A549 (cell line): ENCODE data around the gene MYOF. TPM values are rescaled to one million over a fixed set of nuclear protein-coding genes. Genes with fewer than 3 reads are reported as not detected.

Experiments
- BHLHE40 ChIP-seq: IDR thresholded peaks from 2 replicates; pipeline ENCODE4 v1.6.1; 2012; ENCODE audit warnings: low read depth, low read length, inconsistent platforms
- CBX2 ChIP-seq: fragments of 200-600 bp; sonication (generic); IDR thresholded peaks from 2 replicates; pipeline ENCODE4 v1.6.1; 2016; ENCODE audit warnings: low read depth, mild to moderate bottlenecking, borderline replicate concordance
- CBX8 ChIP-seq: fragments of 200-600 bp; sonication (generic); IDR thresholded peaks from 2 replicates; pipeline ENCODE4 v1.6.1; 2016
- EHF ChIP-seq: fragments of 250-450 bp; sonication (Bioruptor Pico); IDR thresholded peaks from 2 replicates; pipeline ENCODE4 v1.5.0; 2020; ENCODE audit warnings: mild to moderate bottlenecking
- EP300 ChIP-seq, 2 experiments: fragments of >200 bp; sonication (Bioruptor Twin); formaldehyde crosslinking; IDR thresholded peaks; 2 replicates in 1 of 2; 3 replicates in 1 of 2; pipeline ENCODE4 v1.6.1; 2016 to 2017
- ESRRA ChIP-seq: fragments of 150-350 bp; IDR thresholded peaks from 2 replicates; pipeline ENCODE4 v1.6.1; 2014; ENCODE audit warnings: mild to moderate bottlenecking, low read length, borderline replicate concordance
- FOSB ChIP-seq: fragments of 250-450 bp; sonication (Bioruptor Pico); IDR thresholded peaks from 2 replicates; pipeline ENCODE4 v1.5.0; 2020; ENCODE audit warnings: mild to moderate bottlenecking, moderate library complexity
- FOXS1 ChIP-seq: fragments of 250-450 bp; sonication (Bioruptor Pico); IDR thresholded peaks from 2 replicates; pipeline ENCODE4 v1.5.0; 2020; ENCODE audit warnings: mild to moderate bottlenecking, moderate library complexity
- GATA3 ChIP-seq: IDR thresholded peaks from 2 replicates; pipeline ENCODE4 v1.6.1; 2012; ENCODE audit warnings: borderline replicate concordance
- HDAC2 ChIP-seq: fragments of 200-600 bp; sonication (generic); IDR thresholded peaks from 2 replicates; pipeline ENCODE4 v1.6.1; 2016
- HOXA7 ChIP-seq: fragments of 250-450 bp; sonication (Bioruptor Pico); IDR thresholded peaks from 2 replicates; pipeline ENCODE4 v1.5.0; 2020; ENCODE audit warnings: mild to moderate bottlenecking, moderate library complexity
- HOXB13 ChIP-seq: fragments of 250-450 bp; sonication (Bioruptor Pico); IDR thresholded peaks from 2 replicates; pipeline ENCODE4 v1.5.0; 2020; ENCODE audit warnings: low read depth, mild to moderate bottlenecking, moderate library complexity
- HOXB5 ChIP-seq: fragments of 250-450 bp; sonication (Bioruptor Pico); IDR thresholded peaks from 2 replicates; pipeline ENCODE4 v1.5.0; 2020; ENCODE audit warnings: mild to moderate bottlenecking, moderate library complexity
- KDM5A ChIP-seq: fragments of 200-600 bp; sonication (generic); IDR thresholded peaks from 2 replicates; pipeline ENCODE4 v1.6.1; 2016; ENCODE audit warnings: antibody characterized with exemption, mild to moderate bottlenecking
- MAFK ChIP-seq: fragments of 450-650 bp; IDR thresholded peaks from 2 replicates; pipeline ENCODE4 v1.6.1; 2014; ENCODE audit not compliant: partially characterized antibody
- MYC ChIP-seq: IDR thresholded peaks from 2 replicates; pipeline ENCODE4 v1.6.1; 2012; ENCODE audit warnings: mild to moderate bottlenecking, inconsistent platforms, low read length, improper control_type of control experiment, borderline replicate concordance
- NPAS2 ChIP-seq: fragments of 250-450 bp; sonication (Bioruptor Pico); IDR thresholded peaks from 2 replicates; pipeline ENCODE4 v1.8.0; 2022; ENCODE audit warnings: mild to moderate bottlenecking, moderate library complexity, borderline replicate concordance
- NR3C1 ChIP-seq: fragments of >200 bp; sonication (Bioruptor Twin); formaldehyde crosslinking; IDR thresholded peaks from 3 replicates; pipeline ENCODE4 v1.6.1; 2017
- POLR2AphosphoS2 ChIP-seq: conservative IDR thresholded peaks from 2 replicates; pipeline ENCODE4 v1.6.1; 2012; ENCODE audit warnings: low read length, improper control_type of control experiment, inconsistent platforms
- RAD21 ChIP-seq, 2 experiments: fragments of >200 bp in 1 of 2; sonication (Bioruptor Twin) in 1 of 2; formaldehyde crosslinking in 1 of 2; IDR thresholded peaks in 1 of 2; conservative IDR thresholded peaks in 1 of 2; 2 replicates in 1 of 2; 3 replicates in 1 of 2; pipeline ENCODE4 v1.6.1; 2012 to 2018; ENCODE audit warnings: inconsistent platforms in 1 of 2
- RARB ChIP-seq: fragments of 250-450 bp; sonication (Bioruptor Pico); IDR thresholded peaks from 2 replicates; pipeline ENCODE4 v1.8.0; 2021; ENCODE audit warnings: mild to moderate bottlenecking, moderate library complexity
- RFX5 ChIP-seq: fragments of 450-650 bp; IDR thresholded peaks from 2 replicates; pipeline ENCODE4 v1.7.1; 2014; ENCODE audit warnings: antibody characterized with exemption, mild to moderate bottlenecking, moderate library complexity
- RNF2 ChIP-seq: fragments of 200-600 bp; sonication (generic); IDR thresholded peaks from 2 replicates; pipeline ENCODE4 v1.6.1; 2016; ENCODE audit warnings: low read depth, mild to moderate bottlenecking, antibody characterized with exemption, moderate library complexity, borderline replicate concordance
- SREBF2 ChIP-seq: fragments of 450-650 bp; IDR thresholded peaks from 2 replicates; pipeline ENCODE4 v1.6.1; 2014; ENCODE audit warnings: mild to moderate bottlenecking, moderate library complexity
- TFCP2L1 ChIP-seq: fragments of 250-450 bp; sonication (Bioruptor Pico); IDR thresholded peaks from 2 replicates; pipeline ENCODE4 v1.5.0; 2021; ENCODE audit warnings: mild to moderate bottlenecking
- ZC3H11A ChIP-seq: fragments of 450-650 bp; IDR thresholded peaks from 2 replicates; pipeline ENCODE4 v1.6.1; 2014; ENCODE audit warnings: antibody characterized with exemption, mild to moderate bottlenecking
- ZFP36 ChIP-seq: fragments of 450-650 bp; IDR thresholded peaks from 2 replicates; pipeline ENCODE4 v1.6.1; 2014; ENCODE audit warnings: borderline replicate concordance; ENCODE audit not compliant: partially characterized antibody
- ZNF302 ChIP-seq: fragments of 250-450 bp; sonication (Bioruptor Pico); IDR thresholded peaks from 2 replicates; pipeline ENCODE4 v1.9.0; 2021; ENCODE audit warnings: inconsistent platforms, mild to moderate bottlenecking, moderate library complexity
- polyA plus RNA-seq, 4 experiments: library from polyadenylated mRNA; depleted of rRNA in 3 of 4; stranded (reverse); fragments of >200 nt; fragmentation: RNase III in 1 of 4; extraction: RNeasy Plus Mini Kit Qiagen cat#74134 plus additional on column Dnase treatment in 1 of 4; gene quantifications; 2 replicates in 3 of 4; 3 replicates in 1 of 4; pipeline ENCODE4 v1.2.3, GENCODE V29; 2011 to 2017
- TF ChIP-seq, protein P1 (sequence below): fragments of 450-650 bp; IDR thresholded peaks from 2 replicates; pipeline ENCODE4 v1.6.1; 2014; ENCODE audit warnings: antibody characterized with exemption
- TF ChIP-seq, protein P2 (sequence below): IDR thresholded peaks from 2 replicates; pipeline ENCODE4 v1.6.1; 2012; ENCODE audit warnings: low read depth, borderline replicate concordance
- TF ChIP-seq, protein P3 (sequence below): fragments of >200 bp; sonication (Bioruptor Twin); formaldehyde crosslinking; IDR thresholded peaks from 3 replicates; pipeline ENCODE4 v1.5.1; 2016
- TF ChIP-seq, protein P4 (sequence below): fragments of 200-600 bp; sonication (generic); IDR thresholded peaks from 2 replicates; pipeline ENCODE4 v1.6.1; 2016; ENCODE audit warnings: antibody characterized with exemption, mild to moderate bottlenecking, moderate library complexity
- TF ChIP-seq, protein P5 (sequence below): fragments of 250-450 bp; sonication (Bioruptor Pico); IDR thresholded peaks from 2 replicates; pipeline ENCODE4 v1.5.0; 2020; ENCODE audit warnings: low read depth, mild to moderate bottlenecking, moderate library complexity
- TF ChIP-seq, protein P6 (sequence below): fragments of 250-450 bp; sonication (Bioruptor Pico); IDR thresholded peaks from 2 replicates; pipeline ENCODE4 v1.5.0; 2021; ENCODE audit warnings: mild to moderate bottlenecking, moderate library complexity, borderline replicate concordance
- TF ChIP-seq, protein P7 (sequence below): fragments of >200 bp; sonication (Bioruptor Twin); formaldehyde crosslinking; IDR thresholded peaks from 2 replicates; pipeline ENCODE4 v1.6.1; 2016

Gene MYOF
- polyA plus RNA-seq, 2 of the 4 experiments (the other 2 are of a cell fraction): 190 to 265 TPM

DNA sequence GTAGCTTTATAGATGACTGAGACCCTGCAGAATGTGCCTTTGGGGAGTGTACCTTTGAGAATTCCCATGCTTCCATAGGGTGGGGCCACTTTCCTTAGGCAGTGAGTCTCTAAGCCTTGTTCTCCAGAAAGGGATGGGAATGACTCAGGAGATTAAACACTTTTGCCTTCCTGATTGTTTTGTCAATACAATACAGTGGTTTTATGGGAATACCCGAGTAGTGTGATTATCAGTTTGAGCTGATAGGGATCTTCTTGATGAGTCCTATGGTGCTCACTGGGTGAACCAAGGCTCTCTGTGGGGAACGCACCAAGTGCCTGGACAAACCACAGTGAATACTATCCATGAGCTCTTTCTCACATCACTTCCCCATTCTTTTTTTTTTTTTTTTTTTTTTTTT is 6.3 kb downstream of the MYOF start (continued):
- TF ChIP-seq EP300 (IDR thresholded peaks at IDR 0.05) (peak; percentile 64 to 85; a peak in 3 of 5 replicates), HOXB13 (CRISPR knock-in tag) (no peak; the same call in 1 of the 2 replicates), HDAC2 (no peak), CBX2 (no peak), FOSB (CRISPR knock-in tag) (no peak), ZNF302 (peak; percentile 11; the same call in 1 of the 2 replicates), SREBF2 (no peak), EHF (CRISPR knock-in tag) (no peak), RAD21 (conservative IDR thresholded peaks at IDR 0.05 in 1 of 2, IDR thresholded peaks at IDR 0.05 in 1 of 2) (peak; percentile 37 to 41; a peak in 4 of 5 replicates), CBX8 (no peak), HOXA7 (CRISPR knock-in tag) (no peak), HOXB5 (CRISPR knock-in tag) (no peak), RARB (CRISPR knock-in tag) (no peak), TFCP2L1 (CRISPR knock-in tag) (no peak; the same call in 1 of the 2 replicates), FOXS1 (CRISPR knock-in tag) (no peak), MAFK (peak; percentile 79), NR3C1 (no peak), RFX5 (no peak), NPAS2 (CRISPR knock-in tag) (no peak), POLR2AphosphoS2 (peak; percentile 91), GATA3 (peak; percentile 99), MYC (0 out of 2 replicates have a peak, but pooled peaks have one; percentile 40), ZFP36 (no peak), ZC3H11A (no peak), ESRRA (no peak), BHLHE40 (no peak), RNF2 (no peak), KDM5A (no peak)
- TF ChIP-seq, protein P1, sequence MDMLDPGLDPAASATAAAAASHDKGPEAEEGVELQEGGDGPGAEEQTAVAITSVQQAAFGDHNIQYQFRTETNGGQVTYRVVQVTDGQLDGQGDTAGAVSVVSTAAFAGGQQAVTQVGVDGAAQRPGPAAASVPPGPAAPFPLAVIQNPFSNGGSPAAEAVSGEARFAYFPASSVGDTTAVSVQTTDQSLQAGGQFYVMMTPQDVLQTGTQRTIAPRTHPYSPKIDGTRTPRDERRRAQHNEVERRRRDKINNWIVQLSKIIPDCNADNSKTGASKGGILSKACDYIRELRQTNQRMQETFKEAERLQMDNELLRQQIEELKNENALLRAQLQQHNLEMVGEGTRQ: no peak
- TF ChIP-seq, protein P2, sequence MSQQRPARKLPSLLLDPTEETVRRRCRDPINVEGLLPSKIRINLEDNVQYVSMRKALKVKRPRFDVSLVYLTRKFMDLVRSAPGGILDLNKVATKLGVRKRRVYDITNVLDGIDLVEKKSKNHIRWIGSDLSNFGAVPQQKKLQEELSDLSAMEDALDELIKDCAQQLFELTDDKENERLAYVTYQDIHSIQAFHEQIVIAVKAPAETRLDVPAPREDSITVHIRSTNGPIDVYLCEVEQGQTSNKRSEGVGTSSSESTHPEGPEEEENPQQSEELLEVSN: no peak
- TF ChIP-seq, protein P3, sequence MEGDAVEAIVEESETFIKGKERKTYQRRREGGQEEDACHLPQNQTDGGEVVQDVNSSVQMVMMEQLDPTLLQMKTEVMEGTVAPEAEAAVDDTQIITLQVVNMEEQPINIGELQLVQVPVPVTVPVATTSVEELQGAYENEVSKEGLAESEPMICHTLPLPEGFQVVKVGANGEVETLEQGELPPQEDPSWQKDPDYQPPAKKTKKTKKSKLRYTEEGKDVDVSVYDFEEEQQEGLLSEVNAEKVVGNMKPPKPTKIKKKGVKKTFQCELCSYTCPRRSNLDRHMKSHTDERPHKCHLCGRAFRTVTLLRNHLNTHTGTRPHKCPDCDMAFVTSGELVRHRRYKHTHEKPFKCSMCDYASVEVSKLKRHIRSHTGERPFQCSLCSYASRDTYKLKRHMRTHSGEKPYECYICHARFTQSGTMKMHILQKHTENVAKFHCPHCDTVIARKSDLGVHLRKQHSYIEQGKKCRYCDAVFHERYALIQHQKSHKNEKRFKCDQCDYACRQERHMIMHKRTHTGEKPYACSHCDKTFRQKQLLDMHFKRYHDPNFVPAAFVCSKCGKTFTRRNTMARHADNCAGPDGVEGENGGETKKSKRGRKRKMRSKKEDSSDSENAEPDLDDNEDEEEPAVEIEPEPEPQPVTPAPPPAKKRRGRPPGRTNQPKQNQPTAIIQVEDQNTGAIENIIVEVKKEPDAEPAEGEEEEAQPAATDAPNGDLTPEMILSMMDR: no peak
- TF ChIP-seq, protein P4, sequence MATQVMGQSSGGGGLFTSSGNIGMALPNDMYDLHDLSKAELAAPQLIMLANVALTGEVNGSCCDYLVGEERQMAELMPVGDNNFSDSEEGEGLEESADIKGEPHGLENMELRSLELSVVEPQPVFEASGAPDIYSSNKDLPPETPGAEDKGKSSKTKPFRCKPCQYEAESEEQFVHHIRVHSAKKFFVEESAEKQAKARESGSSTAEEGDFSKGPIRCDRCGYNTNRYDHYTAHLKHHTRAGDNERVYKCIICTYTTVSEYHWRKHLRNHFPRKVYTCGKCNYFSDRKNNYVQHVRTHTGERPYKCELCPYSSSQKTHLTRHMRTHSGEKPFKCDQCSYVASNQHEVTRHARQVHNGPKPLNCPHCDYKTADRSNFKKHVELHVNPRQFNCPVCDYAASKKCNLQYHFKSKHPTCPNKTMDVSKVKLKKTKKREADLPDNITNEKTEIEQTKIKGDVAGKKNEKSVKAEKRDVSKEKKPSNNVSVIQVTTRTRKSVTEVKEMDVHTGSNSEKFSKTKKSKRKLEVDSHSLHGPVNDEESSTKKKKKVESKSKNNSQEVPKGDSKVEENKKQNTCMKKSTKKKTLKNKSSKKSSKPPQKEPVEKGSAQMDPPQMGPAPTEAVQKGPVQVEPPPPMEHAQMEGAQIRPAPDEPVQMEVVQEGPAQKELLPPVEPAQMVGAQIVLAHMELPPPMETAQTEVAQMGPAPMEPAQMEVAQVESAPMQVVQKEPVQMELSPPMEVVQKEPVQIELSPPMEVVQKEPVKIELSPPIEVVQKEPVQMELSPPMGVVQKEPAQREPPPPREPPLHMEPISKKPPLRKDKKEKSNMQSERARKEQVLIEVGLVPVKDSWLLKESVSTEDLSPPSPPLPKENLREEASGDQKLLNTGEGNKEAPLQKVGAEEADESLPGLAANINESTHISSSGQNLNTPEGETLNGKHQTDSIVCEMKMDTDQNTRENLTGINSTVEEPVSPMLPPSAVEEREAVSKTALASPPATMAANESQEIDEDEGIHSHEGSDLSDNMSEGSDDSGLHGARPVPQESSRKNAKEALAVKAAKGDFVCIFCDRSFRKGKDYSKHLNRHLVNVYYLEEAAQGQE: no peak
- TF ChIP-seq, protein P5, sequence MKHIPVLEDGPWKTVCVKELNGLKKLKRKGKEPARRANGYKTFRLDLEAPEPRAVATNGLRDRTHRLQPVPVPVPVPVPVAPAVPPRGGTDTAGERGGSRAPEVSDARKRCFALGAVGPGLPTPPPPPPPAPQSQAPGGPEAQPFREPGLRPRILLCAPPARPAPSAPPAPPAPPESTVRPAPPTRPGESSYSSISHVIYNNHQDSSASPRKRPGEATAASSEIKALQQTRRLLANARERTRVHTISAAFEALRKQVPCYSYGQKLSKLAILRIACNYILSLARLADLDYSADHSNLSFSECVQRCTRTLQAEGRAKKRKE (CRISPR knock-in tag): no peak
- TF ChIP-seq, protein P6, sequence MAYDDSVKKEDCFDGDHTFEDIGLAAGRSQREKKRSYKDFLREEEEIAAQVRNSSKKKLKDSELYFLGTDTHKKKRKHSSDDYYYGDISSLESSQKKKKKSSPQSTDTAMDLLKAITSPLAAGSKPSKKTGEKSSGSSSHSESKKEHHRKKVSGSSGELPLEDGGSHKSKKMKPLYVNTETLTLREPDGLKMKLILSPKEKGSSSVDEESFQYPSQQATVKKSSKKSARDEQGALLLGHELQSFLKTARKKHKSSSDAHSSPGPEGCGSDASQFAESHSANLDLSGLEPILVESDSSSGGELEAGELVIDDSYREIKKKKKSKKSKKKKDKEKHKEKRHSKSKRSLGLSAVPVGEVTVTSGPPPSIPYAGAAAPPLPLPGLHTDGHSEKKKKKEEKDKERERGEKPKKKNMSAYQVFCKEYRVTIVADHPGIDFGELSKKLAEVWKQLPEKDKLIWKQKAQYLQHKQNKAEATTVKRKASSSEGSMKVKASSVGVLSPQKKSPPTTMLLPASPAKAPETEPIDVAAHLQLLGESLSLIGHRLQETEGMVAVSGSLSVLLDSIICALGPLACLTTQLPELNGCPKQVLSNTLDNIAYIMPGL (CRISPR knock-in tag): no peak
- TF ChIP-seq, protein P7, sequence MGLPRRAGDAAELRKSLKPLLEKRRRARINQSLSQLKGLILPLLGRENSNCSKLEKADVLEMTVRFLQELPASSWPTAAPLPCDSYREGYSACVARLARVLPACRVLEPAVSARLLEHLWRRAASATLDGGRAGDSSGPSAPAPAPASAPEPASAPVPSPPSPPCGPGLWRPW: no peak
